HG03025 (cell line): ENCODE results near the gene GNAS.
"Not testable (repeated sequence)": the region's sequence is repeated elsewhere in the genome, so short reads cannot be mapped to it uniquely, and the experiment has no call there.

Source experiments
- ATAC-seq: cut with Tn5 transposase; IDR thresholded peaks from one replicate; pipeline ENCODE4 v1.9.1; 2021; ENCODE audit warnings: mild to moderate bottlenecking, moderate library complexity; ENCODE audit not compliant: unreplicated experiment, low FRiP score

GNAS gene

GRCh38 chr20:58913079-58913478 is 60.6 kb downstream of the GNAS start:
- ATAC-seq, result no peak

- ATAC-seq, result no peak
Measured at GRCh38 chr20:58918621-58919020, 66.1 kb downstream of the GNAS start.

GRCh38 chr20:58921564-58921963 is 69.0 kb downstream of the GNAS start:
- no peak for ATAC-seq

- ATAC-seq, result no peak
Measured at GRCh38 chr20:58922036-58922435, 69.5 kb downstream of the GNAS start.

- no peak for ATAC-seq
Measured at GRCh38 chr20:58923117-58923712, 70.7 kb downstream of the GNAS start.

- no peak for ATAC-seq
Measured at GRCh38 chr20:58926802-58927489, 74.4 kb downstream of the GNAS start.

- no peak for ATAC-seq
Measured at GRCh38 chr20:58927490-58928061, 75.1 kb downstream of the GNAS start.

- no peak for ATAC-seq
Measured at GRCh38 chr20:58930496-58930895, 78.0 kb downstream of the GNAS start.

GRCh38 chr20:58932170-58932569 is 79.7 kb downstream of the GNAS start:
- ATAC-seq, result no peak

- no peak for ATAC-seq
Measured at GRCh38 chr20:58938078-58938477, 85.6 kb downstream of the GNAS start.

- no peak for ATAC-seq
Measured at GRCh38 chr20:58938541-58938940, 86.0 kb downstream of the GNAS start.

GRCh38 chr20:58941471-58941870 is 89.0 kb downstream of the GNAS start:
- no peak for ATAC-seq

GRCh38 chr20:58942549-58942948 is 90.0 kb downstream of the GNAS start:
- ATAC-seq, result no peak

GRCh38 chr20:58944610-58945009 is 92.1 kb downstream of the GNAS start:
- no peak for ATAC-seq

GRCh38 chr20:58945965-58946631 is 93.6 kb downstream of the GNAS start:
- no peak for ATAC-seq

GRCh38 chr20:58947797-58948388 is 95.4 kb downstream of the GNAS start:
- not testable (repeated sequence) for ATAC-seq

- no peak for ATAC-seq
Measured at GRCh38 chr20:58950603-58951002, 98.1 kb downstream of the GNAS start.

- ATAC-seq, result no peak
Measured at GRCh38 chr20:58953050-58953449, 100.5 kb downstream of the GNAS start.

GRCh38 chr20:58956078-58956477 is 103.6 kb downstream of the GNAS start:
- no peak for ATAC-seq

- no peak for ATAC-seq
Measured at GRCh38 chr20:58959652-58960051, 107.1 kb downstream of the GNAS start.
